SK-N-SH treated with all-trans-retinoic acid at 6 μM for 48 hours (cell line): ENCODE results near the gene CHRNE.

Experiments
- ATAC-seq: fragments of 200-7000 bp; cut with Tn5 transposase; 3 replicates; pipeline ENCODE4 v1.9.1; 2020; ENCODE audit warnings: mild to moderate bottlenecking, moderate library complexity
- ARNTL ChIP-seq: fragments of 450-650 bp; formaldehyde crosslinking; IDR thresholded peaks from 2 replicates; pipeline ENCODE4 v1.5.0; 2020; ENCODE audit warnings: low read depth, mild to moderate bottlenecking, moderate library complexity, borderline replicate concordance
- CSDC2 ChIP-seq: fragments of 250-450 bp; sonication (Bioruptor Pico); IDR thresholded peaks from 2 replicates; pipeline ENCODE4 v1.5.0; 2020; ENCODE audit warnings: mild to moderate bottlenecking, moderate library complexity
- ESRRG ChIP-seq: fragments of 250-450 bp; sonication (Bioruptor Pico); IDR thresholded peaks from 2 replicates; pipeline ENCODE4 v1.6.1; 2021; ENCODE audit warnings: mild to moderate bottlenecking
- GLIS3 ChIP-seq: fragments of 250-450 bp; sonication (Bioruptor Pico); IDR thresholded peaks from 2 replicates; pipeline ENCODE4 v1.5.0; 2020; ENCODE audit warnings: mild to moderate bottlenecking, moderate library complexity
- ISL1 ChIP-seq: fragments of 250-450 bp; sonication (Bioruptor Pico); IDR thresholded peaks from 2 replicates; pipeline ENCODE4 v2.1.2; 2022; ENCODE audit warnings: mild to moderate bottlenecking, moderate library complexity
- PPARA ChIP-seq: fragments of 250-450 bp; sonication (Bioruptor Pico); IDR thresholded peaks from 2 replicates; pipeline ENCODE4 v1.5.0; 2020; ENCODE audit warnings: mild to moderate bottlenecking, borderline replicate concordance
- RARB ChIP-seq: fragments of 250-450 bp; sonication (Bioruptor Pico); IDR thresholded peaks from 2 replicates; pipeline ENCODE4 v1.8.0; 2021; ENCODE audit warnings: mild to moderate bottlenecking, moderate library complexity
- SNAI2 ChIP-seq: fragments of 250-450 bp; sonication (Bioruptor Pico); IDR thresholded peaks from 2 replicates; pipeline ENCODE4 v1.5.0; 2020; ENCODE audit warnings: mild to moderate bottlenecking, moderate library complexity
- TCF4 ChIP-seq: fragments of 250-450 bp; sonication (Bioruptor Pico); IDR thresholded peaks from 2 replicates; pipeline ENCODE4 v1.8.0; 2021; ENCODE audit warnings: mild to moderate bottlenecking, moderate library complexity, borderline replicate concordance
- ZFP3 ChIP-seq: fragments of 250-450 bp; sonication (Bioruptor Pico); IDR thresholded peaks from 2 replicates; pipeline ENCODE4 v1.5.0; 2020; ENCODE audit warnings: mild to moderate bottlenecking, moderate library complexity
- TF ChIP-seq, protein P1 (sequence below): fragments of 250-450 bp; sonication (Bioruptor Pico); IDR thresholded peaks from 2 replicates; pipeline ENCODE4 v1.5.1; 2021; ENCODE audit warnings: mild to moderate bottlenecking, moderate library complexity
- TF ChIP-seq, protein P2 (sequence below): fragments of 250-450 bp; sonication (Bioruptor Pico); IDR thresholded peaks from 2 replicates; pipeline ENCODE4 v1.8.0; 2021; ENCODE audit warnings: low read depth, mild to moderate bottlenecking, moderate library complexity, borderline replicate concordance
- TF ChIP-seq, protein P3 (sequence below): fragments of 250-450 bp; sonication (Bioruptor Pico); IDR thresholded peaks from 2 replicates; pipeline ENCODE4 v1.5.0; 2020; ENCODE audit warnings: mild to moderate bottlenecking, moderate library complexity
- TF ChIP-seq, protein P4 (sequence below): fragments of 250-450 bp; sonication (Bioruptor Pico); IDR thresholded peaks from 2 replicates; pipeline ENCODE4 v1.5.1; 2020; ENCODE audit warnings: low read depth, mild to moderate bottlenecking, moderate library complexity
- TF ChIP-seq, protein P5 (sequence below): fragments of 250-450 bp; sonication (Bioruptor Pico); IDR thresholded peaks from 2 replicates; pipeline ENCODE4 v1.8.0; 2020; ENCODE audit warnings: mild to moderate bottlenecking, moderate library complexity, borderline replicate concordance

The CHRNE gene

DNA sequence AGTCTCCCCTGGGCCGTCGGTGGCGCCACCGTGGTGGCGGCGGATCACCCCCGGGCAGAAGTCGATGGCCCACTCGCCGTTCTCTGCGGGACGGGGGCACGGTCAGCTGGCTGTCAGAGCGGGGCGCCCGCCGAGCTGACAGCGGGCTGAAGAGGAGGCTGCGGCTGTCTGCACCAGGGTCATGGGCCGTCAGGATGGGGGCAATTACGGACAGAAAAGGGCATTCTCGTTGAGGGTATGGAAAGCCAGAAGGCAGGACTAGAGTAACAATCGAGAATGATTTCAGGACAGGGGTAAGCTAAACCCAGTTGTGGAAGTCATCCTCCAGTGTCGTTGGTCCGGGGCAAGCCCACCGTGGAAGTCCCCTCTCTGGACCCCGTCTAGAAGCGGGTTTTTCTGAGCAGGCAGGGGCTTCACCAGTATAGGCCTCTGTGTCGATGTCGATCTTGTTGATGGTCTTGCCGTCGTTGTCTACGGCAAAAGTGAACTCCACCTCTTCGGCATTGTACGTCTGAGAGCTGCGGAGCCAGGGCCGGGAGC lies 1.7 kb downstream of the CHRNE start (continued):
- TF ChIP-seq, protein P1, sequence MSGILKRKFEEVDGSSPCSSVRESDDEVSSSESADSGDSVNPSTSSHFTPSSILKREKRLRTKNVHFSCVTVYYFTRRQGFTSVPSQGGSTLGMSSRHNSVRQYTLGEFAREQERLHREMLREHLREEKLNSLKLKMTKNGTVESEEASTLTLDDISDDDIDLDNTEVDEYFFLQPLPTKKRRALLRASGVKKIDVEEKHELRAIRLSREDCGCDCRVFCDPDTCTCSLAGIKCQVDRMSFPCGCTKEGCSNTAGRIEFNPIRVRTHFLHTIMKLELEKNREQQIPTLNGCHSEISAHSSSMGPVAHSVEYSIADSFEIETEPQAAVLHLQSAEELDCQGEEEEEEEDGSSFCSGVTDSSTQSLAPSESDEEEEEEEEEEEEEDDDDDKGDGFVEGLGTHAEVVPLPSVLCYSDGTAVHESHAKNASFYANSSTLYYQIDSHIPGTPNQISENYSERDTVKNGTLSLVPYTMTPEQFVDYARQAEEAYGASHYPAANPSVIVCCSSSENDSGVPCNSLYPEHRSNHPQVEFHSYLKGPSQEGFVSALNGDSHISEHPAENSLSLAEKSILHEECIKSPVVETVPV (CRISPR knock-in tag): no peak
- TF ChIP-seq, protein P2, sequence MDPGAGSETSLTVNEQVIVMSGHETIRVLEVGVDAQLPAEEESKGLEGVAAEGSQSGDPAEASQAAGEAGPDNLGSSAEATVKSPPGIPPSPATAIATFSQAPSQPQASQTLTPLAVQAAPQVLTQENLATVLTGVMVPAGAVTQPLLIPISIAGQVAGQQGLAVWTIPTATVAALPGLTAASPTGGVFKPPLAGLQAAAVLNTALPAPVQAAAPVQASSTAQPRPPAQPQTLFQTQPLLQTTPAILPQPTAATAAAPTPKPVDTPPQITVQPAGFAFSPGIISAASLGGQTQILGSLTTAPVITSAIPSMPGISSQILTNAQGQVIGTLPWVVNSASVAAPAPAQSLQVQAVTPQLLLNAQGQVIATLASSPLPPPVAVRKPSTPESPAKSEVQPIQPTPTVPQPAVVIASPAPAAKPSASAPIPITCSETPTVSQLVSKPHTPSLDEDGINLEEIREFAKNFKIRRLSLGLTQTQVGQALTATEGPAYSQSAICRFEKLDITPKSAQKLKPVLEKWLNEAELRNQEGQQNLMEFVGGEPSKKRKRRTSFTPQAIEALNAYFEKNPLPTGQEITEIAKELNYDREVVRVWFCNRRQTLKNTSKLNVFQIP (CRISPR knock-in tag): no peak

DNA sequence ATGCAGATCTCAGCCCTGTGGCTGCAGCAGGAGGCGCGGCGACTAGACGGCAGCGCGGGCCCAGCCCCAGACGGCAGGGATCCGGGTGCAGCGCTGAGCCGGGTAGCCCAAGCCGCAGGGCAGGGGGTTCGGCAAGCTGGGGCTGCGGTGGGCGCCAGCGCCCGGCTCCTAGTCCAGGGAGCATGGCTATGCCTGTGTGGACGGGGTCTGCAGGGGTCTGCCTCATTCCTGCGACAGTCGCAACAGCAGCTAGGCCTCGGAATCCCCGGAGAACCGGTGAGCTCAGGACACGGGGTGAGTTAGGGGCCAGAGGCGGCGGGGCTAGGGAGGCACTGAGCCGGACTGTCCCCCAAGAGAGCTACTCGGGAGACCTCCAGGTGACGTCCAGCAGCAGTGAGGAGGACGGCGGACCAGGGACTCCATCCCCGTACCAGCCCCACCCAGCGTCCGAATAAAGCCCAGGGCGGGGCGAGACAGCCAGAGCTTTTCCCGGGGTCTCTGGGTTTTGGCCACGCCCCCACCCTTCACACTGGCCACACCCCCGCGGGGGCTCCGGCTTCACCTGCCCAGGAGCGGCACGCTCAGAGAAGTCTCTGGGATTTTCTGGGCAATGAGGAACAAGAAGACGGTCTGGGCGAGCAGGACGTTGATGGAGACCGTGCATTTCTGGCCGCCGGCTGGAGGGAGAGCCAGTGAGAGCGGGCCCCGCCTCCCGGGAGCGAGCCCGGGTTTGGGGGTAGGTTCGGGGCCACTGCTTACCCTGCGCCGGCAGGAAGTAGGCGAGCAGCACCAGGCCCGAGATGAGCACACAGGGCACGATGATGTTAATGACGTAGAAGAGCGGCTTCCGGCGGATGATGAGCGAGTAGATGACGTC lies 2.4 kb downstream of the CHRNE start:
- TF ChIP-seq, protein P3, sequence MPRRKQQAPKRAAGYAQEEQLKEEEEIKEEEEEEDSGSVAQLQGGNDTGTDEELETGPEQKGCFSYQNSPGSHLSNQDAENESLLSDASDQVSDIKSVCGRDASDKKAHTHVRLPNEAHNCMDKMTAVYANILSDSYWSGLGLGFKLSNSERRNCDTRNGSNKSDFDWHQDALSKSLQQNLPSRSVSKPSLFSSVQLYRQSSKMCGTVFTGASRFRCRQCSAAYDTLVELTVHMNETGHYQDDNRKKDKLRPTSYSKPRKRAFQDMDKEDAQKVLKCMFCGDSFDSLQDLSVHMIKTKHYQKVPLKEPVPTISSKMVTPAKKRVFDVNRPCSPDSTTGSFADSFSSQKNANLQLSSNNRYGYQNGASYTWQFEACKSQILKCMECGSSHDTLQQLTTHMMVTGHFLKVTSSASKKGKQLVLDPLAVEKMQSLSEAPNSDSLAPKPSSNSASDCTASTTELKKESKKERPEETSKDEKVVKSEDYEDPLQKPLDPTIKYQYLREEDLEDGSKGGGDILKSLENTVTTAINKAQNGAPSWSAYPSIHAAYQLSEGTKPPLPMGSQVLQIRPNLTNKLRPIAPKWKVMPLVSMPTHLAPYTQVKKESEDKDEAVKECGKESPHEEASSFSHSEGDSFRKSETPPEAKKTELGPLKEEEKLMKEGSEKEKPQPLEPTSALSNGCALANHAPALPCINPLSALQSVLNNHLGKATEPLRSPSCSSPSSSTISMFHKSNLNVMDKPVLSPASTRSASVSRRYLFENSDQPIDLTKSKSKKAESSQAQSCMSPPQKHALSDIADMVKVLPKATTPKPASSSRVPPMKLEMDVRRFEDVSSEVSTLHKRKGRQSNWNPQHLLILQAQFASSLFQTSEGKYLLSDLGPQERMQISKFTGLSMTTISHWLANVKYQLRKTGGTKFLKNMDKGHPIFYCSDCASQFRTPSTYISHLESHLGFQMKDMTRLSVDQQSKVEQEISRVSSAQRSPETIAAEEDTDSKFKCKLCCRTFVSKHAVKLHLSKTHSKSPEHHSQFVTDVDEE (CRISPR knock-in tag): no peak
- TF ChIP-seq ZFP3 (CRISPR knock-in tag) (no peak), SNAI2 (CRISPR knock-in tag) (no peak), TCF4 (CRISPR knock-in tag) (no peak), ISL1 (CRISPR knock-in tag) (no peak), ARNTL (CRISPR knock-in tag) (no peak), GLIS3 (no peak)
- TF ChIP-seq, protein P4, sequence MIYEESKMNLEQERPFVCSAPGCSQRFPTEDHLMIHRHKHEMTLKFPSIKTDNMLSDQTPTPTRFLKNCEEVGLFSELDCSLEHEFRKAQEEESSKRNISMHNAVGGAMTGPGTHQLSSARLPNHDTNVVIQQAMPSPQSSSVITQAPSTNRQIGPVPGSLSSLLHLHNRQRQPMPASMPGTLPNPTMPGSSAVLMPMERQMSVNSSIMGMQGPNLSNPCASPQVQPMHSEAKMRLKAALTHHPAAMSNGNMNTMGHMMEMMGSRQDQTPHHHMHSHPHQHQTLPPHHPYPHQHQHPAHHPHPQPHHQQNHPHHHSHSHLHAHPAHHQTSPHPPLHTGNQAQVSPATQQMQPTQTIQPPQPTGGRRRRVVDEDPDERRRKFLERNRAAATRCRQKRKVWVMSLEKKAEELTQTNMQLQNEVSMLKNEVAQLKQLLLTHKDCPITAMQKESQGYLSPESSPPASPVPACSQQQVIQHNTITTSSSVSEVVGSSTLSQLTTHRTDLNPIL: no peak
- TF ChIP-seq, protein P5, sequence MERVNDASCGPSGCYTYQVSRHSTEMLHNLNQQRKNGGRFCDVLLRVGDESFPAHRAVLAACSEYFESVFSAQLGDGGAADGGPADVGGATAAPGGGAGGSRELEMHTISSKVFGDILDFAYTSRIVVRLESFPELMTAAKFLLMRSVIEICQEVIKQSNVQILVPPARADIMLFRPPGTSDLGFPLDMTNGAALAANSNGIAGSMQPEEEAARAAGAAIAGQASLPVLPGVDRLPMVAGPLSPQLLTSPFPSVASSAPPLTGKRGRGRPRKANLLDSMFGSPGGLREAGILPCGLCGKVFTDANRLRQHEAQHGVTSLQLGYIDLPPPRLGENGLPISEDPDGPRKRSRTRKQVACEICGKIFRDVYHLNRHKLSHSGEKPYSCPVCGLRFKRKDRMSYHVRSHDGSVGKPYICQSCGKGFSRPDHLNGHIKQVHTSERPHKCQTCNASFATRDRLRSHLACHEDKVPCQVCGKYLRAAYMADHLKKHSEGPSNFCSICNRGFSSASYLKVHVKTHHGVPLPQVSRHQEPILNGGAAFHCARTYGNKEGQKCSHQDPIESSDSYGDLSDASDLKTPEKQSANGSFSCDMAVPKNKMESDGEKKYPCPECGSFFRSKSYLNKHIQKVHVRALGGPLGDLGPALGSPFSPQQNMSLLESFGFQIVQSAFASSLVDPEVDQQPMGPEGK (CRISPR knock-in tag): no peak
- TF ChIP-seq, protein P2 (CRISPR knock-in tag): no peak
- ATAC-seq: no peak

DNA sequence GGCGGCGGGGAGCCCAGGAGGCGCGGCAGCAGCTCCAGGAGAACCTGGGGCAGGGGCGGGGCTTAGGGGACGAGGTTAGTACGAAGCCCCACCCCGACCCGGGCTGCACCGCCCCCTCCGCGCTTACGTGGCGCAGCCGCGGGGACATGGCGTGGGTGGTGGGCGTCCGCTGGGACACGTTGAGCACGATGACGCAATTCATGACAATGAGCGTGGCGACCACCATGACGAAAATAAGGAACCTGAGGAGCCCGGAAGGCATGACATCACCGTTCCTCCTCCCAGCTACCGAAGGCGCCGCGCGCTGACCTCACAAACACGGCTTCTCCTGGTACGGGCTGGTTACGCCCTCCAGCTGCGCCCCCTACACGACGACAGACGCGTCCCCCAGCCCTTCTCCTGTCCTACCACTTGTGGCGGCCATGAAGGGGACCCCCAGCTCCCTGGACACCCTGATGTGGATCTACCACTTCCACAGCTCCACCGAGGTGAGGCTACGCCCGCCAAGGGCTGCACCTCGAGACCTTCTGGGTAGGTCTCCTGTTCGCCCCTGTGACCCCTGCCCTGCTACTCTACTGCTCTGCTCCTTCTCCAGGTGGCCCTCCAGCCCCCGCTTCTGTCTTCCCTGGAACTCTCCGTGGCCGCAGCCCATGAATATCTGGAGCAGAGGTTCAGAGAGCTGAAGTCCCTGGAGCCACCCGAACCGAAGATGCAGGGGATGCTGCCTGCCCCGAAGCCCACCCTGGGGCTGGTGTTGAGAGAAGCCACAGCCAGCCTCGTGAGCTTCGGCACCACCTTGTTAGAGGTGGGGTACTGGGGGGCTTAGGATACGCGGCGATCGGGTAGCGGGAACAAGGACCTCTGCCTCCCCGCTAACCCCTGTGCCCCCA lies 3.3 kb downstream of the CHRNE start, which contains the start of gene C17orf107:
Gene C17orf107, plus strand, starts transcription at position 196 of the 890 bp plus-strand sequence. Its CDS starts 227 bp downstream, at position 423.
- no peak for ATAC-seq
- TF ChIP-seq, protein P3 (CRISPR knock-in tag): no peak
- TF ChIP-seq ESRRG (CRISPR knock-in tag) (no peak), ISL1 (CRISPR knock-in tag) (no peak), PPARA (CRISPR knock-in tag) (no peak), TCF4 (CRISPR knock-in tag) (no peak), CSDC2 (CRISPR knock-in tag) (no peak), RARB (no peak), ZFP3 (CRISPR knock-in tag) (no peak)
- TF ChIP-seq, protein P2 (CRISPR knock-in tag): no peak
- TF ChIP-seq, protein P4: no peak
